ENCODE results near the gene TOR4A.

Gene TOR4A

DNA sequence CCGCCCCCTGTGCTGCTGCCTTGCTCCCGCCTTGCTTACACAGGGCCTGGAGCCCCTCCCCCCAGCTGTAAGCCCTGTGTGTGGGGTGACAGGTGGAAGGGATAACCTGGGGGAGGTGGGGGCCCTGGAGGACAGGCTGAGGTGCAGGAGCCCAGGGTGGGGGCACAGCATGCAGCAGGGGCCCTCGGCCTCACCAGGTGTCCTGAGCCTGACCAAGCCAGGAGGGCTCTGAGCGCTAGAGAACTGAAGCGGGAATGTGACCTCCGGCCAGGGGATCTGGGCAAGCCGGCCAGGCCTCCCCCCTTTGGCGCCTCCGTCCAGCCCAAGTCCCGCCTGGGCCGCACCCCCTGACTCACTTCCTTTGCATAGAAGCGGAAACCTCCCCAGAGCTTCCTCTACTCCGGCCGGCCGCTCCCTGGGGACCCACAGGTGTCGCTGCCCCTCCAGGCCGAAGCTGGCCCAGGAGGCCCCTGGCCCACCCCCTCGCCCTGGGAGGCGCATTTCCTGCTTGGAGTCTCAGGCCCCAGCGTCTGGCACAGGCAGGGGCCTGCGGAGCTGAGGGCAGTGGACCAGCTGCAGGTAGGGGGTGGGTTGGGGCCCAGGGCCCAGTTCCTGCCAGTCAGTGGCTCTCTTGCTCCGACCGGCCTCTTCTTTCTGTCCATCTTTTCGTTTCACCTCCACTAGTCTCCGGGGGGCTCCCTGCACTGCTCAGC lies at the start of gene TOR4A:
Gene TOR4A, plus strand, starts transcription at position 398 of the 713 bp plus-strand sequence. CDS start 964 bp downstream, outside the sequence.
- peak; percentile 74 for DNase-seq (ENCODE audit: low spot score)

DNA sequence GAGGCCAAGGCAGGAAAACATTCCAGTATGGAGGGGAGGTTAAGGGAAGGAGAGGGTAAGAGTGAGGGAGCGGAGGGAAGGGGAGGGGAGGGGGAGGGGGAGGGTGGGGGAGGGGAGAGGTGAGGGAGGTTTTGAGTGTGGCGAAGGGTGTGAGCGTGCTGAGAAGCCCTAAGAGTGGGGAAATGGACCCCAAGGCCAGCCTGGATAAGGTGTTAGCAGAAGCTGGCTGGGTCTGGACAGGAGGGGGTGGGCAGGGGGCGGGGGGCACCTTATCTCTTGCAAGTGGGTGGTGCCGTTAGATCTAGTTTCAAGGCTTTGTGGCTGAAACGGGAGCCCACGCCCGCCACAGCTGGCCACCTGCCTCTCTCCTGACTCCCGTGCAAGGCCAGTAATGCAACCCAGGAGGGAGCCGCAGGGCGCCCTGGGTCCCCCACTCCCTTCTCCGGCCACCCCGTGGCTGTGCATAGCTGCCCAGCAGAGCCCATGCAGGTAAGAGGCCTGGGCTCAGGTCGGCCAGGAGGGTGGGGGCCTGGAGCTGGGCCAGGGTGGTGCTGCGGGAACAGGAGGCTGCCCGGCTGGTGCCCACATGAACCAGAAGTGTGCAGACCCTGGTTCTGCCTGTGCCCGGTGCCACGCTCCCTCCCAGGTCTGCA lies 49.5 kb upstream of the TOR4A start:
- no peak for DNase-seq (ENCODE audit: low spot score)

DNA sequence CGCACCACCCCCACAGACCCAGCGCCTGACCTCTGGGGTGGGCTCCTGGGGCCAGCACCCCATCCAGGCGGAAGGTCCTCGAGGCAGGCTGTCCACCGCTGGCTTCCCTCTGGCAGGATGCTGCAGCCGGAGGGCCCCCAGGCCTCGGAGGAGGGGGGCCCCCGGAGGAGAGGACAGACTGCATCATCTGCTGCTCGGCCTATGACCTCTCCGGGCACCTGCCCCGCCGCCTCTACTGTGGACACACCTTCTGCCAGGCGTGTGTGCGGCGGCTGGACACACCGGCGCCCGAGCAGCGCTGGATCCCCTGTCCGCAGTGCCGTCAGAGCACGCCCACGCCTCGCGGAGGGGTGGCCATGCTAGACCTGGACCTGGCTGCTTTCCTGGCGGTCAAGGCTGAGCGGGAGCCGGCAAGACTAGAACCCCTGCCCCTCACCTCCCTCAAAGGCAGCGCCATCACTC lies 49.0 kb upstream of the TOR4A start:
- no peak for DNase-seq (ENCODE audit: low spot score)

DNA sequence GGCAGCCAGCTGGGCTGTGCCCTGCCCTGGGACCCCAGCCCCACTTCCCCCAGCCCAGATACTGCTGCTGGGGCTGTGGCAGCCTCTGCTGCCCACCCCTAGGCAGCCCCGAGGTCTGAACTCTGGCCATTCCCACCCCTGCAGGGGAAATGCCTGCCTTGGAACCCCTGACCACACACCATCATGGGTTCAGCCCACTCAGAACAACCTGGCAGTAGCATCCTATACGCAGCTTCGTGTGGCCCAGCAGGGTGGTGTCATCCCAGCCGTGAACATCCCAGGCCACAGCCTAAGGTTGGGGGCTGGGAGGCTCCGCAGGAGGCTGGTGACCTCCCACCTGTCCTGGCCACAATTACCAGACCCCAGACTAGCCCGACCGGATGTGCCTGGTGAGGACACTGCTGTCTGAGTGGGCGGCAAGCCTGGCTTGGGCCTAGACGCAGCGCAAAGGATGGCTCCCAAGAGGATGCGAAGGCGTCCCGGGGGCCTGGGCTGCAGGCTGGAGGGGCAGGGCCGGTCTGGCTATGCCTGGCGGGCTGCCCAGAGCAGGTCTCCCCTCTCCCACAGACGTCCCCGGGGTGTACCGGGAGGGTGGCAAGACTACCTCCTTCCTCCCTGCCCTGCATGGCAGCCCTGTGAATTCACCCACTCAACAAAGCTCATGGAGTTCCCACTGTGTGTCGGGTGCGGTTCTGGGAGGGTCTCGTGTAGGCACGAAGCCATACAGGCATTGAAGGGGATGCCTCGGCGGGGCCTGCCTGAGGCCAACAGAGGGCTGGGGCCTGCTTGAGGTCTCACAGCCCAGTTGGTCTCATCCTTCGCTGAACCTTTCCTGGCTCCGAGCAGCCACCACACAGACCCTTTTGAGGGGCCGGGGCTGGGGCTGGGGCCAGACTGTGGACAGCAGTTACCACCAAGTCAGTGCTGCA lies 48.3 kb upstream of the TOR4A start:
- no peak for DNase-seq (ENCODE audit: low spot score)

DNA sequence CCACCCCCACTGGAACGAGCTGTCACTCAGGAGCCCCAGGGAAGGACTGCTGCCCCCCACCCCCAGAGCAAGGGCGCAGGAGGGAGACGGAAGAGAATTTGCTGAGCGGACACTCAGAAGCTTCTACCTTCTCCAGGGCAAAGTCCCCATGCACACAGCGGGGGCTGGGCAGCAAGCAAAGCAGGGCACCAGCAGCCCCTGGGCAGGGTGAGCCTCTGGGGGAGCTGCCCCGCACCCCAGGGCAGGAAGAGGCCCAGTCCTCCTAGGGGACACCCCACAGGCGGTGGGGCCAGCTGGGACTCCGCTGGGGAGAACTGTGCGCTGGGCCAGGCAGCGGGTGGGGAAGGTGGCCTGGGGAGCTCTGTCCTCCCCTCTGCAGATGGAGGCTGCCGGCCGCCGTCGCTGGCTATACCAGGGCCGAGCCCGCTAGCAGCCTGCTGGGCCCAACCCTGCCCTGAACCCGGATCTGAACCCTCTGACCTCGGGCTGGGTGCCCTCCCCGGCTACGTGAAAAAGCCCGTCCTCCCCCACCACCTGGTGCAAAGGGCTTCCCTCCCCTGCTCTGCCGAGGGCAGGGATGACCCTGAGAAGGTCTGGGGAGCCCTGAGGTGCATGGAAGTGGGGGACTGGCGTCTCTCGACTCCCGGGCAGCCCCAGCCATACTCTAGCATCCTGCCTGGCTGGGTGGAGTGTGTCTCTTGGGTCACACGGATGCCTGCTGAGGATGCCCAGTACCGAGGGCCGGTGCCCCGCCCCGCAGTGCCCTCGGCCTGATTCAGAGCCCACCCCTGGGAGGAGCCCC lies 47.4 kb upstream of the TOR4A start:
- DNase-seq (ENCODE audit: low spot score): no peak

DNA sequence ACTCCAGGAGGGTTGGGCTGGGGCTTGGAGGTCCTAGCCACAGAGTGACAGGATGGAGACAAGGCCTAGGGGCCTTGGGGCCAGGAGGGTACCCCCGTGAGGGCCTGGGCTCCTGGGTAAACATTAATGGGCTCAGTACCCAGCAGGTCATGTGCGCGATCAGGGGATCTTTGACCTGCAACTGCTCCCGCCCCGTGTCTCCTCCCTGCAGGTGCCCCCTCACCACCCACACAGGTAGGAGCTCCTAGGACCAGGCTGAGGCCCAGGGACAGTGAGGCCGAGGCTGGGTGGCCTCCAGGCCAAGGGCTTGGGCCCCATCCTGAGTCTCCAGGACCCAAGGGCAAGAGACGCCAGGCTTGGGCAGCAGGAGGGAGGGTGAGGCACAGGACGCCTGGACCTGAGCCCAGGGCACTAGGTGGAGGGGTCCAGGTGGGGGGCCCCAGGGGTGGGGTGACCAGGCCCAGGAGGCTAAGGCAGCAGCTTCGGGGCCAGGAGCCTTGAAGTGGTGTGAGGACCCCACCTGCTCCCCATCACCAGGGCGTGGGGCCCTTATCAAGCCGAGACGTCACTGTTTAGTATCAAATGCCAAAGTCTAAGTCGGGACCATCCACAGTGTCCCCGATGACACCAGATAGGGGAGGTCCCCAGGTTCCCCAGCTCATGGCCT lies 46.7 kb upstream of the TOR4A start, which contains the start of gene SLC34A3:
Gene SLC34A3, plus strand, starts transcription at position 197 of the 667 bp plus-strand sequence. CDS start 802 bp downstream, outside the sequence.
- DNase-seq (ENCODE audit: low spot score): no peak

DNA sequence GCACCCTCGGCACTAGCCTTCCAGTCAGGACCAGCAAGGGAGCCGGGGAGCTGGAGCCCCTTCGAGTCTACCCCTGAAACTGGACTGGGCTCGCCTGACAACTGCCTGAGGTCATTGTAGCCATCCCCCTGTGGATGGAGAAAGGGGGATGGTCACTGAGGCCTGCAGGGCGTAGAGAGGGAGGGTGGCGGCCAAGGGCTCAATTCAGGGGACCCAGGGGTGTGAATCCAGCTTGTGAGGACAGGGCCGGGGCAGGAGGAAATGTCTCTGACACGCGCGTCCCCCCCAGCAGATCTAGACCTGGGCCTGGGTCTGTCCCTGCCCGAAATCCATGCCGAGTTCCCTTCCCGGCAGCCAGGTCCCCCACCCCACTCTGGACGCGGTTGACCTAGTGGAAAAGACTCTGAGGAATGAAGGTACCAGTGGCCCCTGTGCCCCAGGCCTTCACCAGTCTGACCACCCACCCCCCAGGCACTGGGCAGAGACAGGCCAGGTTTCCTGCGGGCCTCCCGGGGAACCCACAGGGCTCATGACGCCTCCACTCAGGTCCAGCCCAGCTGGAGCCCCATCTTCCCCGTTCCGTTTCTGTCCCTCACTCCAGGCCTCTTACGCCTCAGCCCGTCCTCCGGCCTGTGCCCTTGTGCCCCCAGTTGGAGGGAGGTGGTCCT lies 46.0 kb upstream of the TOR4A start:
- no peak for DNase-seq (ENCODE audit: low spot score)

DNA sequence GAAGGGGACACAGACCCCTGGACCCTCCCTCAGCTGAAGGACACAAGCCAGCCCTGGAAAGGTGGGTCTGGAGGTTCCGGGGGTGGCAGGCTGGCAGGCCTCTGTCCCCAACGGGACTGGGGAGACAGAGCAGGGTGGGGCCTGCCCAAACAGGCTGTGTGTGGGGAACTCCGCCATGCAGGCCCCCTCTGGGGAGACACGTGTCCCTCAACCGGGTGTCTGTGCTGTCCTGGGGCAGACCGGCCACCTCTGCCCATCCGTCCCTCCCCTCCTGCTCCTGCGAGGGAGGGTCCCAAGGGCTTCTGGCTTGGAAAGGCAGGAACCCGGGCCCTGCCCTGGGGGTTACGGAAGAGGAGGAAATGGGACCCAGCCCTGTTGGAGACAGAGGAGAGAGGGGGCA lies 45.4 kb upstream of the TOR4A start:
- no peak for DNase-seq (ENCODE audit: low spot score)

DNA sequence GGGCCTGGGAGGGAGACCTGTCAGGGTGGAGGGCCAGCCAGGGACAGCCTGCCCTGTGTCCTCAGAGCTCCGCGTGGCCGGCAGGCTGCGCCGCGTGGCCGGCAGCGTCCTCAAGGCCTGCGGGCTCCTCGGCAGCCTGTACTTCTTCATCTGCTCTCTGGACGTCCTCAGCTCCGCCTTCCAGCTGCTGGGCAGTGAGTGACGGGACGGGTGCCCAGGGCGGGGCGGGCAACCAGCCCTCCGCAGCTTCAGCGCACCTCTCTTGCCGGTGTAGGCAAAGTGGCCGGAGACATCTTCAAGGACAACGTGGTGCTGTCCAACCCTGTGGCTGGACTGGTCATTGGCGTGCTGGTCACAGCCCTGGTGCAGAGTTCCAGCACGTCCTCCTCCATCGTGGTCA lies 45.0 kb upstream of the TOR4A start:
- DNase-seq (ENCODE audit: low spot score): no peak

DNA sequence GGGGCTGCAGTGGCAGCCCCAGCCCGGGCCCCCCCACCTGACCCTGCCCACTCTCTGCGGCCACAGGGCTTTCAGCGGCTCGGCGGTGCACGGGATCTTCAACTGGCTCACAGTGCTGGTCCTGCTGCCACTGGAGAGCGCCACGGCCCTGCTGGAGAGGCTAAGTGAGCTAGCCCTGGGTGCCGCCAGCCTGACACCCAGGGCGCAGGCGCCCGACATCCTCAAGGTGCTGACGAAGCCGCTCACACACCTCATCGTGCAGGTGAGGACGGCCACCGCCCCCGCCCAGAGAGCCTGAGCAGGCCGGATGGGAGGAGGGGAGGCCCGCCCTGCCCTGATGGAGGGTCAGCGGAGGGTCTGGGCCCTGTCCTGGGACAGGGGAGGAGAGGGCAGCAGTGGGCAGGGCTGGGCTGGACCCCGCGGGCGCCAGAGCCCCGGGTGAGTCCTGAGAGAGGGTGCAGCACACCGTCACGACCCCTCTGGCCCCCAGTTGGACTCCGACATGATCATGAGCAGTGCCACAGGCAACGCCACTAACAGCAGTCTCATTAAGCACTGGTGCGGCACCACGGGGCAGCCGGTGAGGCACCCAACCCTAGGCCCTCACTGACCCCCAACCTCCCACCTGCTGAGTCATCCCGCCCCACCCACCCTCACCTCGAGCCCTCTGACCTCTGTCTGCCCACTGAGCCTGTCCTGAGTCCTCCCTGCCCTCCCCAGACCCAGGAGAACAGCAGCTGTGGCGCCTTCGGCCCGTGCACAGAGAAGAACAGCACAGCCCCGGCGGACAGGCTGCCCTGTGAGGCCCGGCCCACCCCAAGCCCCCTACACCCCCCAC lies 44.2 kb upstream of the TOR4A start:
- no peak for DNase-seq (ENCODE audit: low spot score)

DNA sequence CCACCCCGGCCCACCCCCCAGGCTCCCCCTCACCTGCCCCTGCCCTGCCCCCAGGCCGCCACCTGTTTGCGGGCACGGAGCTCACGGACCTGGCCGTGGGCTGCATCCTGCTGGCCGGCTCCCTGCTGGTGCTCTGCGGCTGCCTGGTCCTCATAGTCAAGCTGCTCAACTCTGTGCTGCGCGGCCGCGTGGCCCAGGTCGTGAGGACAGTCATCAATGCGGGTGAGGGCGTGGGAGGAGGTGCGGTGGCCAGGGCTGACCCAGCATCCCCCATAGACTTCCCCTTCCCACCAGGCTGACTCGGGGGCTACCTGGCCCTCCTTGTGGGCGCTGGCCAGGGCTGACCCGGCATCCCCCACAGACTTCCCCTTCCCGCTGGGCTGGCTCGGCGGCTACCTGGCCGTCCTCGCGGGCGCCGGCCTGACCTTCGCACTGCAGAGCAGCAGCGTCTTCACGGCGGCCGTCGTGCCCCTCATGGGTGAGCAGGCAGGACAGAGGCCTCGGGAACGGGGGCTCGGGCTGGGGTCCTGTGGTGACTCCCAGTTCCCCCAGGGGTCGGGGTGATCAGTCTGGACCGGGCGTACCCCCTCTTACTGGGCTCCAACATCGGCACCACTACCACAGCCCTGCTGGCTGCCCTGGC lies 43.4 kb upstream of the TOR4A start:
- DNase-seq (ENCODE audit: low spot score): no peak

DNA sequence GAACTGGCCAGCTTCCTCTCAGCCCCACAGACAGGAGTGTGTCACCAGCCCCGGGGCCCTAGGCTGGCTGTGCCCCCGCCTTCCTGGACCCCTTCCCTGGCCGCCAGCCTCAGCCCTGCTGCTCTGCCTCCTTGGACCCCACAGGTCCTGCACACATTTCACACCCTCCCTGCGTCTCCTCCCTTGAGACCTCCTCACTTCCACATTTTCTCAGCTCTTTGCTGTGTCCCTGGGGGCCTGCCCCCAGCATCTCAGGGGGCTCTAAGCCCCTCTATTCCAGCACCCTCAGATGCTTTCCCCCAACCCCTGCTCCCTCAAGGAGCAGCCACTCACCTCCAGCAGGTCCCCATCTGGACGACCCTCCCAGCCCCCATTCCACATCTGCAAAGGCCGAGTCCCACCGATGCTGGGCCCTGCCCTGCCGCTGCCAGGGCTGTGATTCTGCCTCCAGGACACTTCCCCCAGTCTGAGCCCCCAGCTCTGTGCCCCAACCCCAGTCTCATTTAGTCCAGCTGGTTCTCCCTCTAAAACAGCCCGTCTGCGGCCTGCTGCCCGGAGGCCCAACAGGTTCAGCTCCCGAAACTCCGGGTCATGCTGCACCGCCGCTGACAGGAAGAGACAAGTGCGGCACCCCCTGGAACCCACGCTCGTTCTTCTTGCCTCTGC lies 42.6 kb upstream of the TOR4A start:
- no peak for DNase-seq (ENCODE audit: low spot score)

DNA sequence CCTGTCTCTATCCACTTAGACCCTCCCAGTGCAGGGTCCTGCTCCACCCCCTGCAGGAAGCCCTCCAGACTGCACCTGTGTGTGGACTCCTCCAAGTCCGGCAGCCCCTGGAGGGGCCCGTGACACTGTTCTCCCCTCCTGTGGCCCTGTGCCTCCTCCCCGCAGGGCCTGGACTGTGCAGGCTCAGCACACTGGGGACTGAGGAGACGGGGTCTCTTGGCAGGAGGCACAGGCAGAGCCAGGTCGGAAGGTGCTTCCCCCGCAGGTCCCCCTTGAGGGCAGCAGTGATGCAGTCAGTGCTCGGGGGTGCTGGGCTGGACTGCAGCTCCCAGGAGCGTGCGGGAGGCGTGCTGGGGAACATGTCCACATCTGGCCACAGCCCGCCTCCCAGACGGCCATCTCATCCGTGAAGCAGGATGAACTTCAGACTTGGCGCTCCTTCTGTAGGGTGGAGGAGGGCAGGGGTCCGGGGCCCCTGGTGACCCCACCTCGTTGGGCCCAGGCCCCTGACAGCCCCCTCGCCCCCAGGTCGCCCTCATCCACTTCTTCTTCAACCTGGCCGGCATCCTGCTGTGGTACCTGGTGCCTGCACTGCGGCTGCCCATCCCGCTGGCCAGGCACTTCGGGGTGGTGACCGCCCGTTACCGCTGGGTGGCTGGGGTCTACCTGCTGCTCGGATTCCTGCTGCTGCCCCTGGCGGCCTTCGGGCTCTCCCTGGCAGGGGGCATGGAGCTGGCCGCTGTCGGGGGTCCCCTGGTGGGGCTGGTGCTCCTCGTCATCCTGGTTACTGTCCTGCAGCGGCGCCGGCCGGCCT lies 41.9 kb upstream of the TOR4A start:
- DNase-seq (ENCODE audit: low spot score): no peak

DNA sequence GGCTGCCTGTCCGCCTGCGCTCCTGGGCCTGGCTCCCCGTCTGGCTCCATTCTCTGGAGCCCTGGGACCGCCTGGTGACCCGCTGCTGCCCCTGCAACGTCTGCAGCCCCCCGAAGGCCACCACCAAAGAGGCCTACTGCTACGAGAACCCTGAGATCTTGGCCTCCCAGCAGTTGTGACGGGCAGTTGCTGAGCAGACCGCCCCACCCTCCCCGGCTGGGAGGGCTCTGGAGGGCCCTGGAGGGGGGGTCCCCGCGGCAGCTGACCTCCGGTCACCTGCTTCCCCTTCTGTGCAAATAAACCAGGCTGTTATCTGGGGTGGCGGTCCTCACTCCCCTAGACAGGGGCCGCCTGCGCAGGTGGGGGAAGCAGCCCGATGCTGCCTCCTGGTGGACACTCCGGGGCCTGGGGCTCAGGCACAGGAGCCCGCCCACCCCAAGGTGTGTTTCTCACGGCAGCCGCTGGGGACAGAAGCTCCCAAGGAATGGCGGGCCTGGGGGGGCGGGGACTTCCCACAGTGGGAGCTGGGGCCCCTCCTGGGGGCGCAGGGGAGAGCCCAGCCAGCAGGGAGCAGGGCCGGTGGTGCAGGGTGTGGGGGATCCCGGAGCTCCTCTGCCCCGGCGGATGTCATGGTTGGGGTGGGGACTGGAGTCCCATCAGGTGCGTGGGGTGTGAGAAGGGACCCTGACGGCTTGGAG lies 41.1 kb upstream of the TOR4A start:
- DNase-seq (ENCODE audit: low spot score): peak; percentile 93

DNA sequence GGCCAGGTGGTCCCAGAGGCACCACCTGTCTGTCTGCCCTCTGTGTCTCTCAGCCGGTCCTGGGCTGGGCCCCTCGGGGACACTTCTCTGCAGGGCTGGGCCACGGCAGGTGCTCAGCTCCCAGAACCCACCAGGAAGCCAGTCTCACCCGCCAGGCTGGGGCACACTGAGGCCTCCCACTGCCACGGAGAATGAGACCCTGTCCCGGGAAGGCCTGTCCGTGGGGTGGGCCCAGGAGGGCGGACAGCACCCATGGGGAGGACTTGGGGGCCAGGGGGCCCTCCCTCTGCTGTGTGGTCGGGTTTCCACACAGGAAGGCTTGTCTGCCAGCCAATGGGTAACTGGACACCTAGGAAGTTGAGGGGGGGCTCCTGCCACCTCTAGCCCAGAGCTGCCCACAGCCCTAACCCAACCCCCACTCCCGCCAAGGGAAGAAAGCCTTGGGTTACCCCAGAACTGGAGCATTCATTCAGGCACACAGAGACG lies 40.5 kb upstream of the TOR4A start:
- DNase-seq (ENCODE audit: low spot score): no peak

DNA sequence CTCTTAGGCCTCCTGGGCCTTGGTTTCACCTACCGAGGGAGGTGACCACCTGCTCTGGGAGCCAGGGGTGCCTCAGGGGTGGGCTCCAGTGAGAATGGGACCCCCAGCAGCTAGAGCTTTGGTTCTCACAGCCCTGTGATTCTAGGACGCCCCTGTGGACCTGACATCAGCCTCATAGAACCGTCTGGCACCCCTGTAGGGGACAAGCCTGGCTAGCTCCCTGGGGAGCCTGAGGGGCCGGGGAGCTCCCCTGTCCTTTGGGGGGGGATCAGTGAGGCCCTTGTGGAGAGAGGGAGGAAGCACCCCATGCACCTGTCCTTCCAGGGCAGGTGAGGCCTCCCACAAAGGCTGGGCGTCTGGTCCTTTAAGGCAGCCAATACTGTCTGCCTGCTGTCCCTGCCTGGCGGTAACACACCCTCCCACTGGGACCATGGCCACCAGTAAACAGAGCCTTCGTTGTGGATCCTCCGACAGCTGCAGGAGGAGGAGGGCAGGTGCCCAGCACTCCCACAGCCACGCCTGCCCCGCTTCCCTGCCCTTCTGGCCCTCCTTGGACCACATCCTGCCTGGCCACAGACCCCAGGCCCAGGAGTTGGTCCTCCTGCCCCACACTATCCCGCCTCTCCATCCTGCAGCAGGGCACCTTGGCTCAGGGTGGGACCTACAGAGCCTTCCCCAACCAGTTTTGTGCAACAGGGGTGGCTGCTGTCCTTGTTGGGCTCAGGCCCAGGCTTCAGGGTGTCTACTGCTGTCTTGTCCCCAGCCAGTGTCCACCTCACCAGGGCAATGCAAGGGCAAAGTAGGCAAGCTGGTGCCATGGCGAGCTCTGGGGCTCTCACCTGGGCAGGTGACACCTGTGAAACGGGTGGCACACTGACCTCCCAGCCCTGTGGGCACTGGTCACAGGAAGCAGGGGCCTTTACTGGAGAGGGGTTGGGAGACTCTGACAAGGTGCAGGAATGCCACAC lies 39.5 kb upstream of the TOR4A start:
- no peak for DNase-seq (ENCODE audit: low spot score)
